ENCODE measurements around the gene EDC3. TPM values are rescaled to one million over a fixed set of nuclear protein-coding genes. Genes with fewer than 3 reads are reported as not detected.

The EDC3 gene
- total RNA-seq, 3 donors from 2014 or later = 52.2 to 57.1 (median 56.6) TPM

DNA sequence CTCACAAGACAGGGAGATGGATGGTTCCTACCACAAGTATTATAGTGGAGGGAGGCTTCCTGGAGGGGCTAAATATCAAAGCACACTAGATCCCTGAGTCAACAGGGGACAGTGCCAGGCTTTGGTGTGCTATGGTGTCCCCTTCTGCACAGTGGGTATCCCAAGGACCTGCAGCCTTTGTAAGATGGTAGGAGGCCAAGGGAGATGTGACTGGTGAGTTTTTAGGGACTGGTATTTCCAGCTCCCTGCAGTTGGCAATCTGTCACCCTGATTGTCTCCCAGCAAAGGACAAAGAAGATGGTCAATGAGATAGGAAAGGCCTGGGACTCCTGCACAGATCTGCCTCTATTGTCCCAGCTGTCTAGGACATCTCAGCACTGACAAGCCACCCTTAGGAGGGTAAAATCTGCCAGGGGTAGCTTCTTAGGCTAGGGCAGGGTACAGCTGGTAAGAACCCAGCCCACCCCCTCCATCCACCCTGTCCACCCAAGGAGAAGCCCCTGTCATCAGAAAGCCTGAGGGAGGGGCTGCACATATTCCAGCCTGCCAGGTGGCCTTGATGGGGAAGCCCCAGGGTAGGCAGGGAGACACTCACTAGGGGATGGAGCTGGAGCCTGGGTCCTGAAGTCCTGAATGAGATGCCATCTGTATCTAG lies 28.9 kb upstream of the EDC3 start:
- H3K4me3 Mint-ChIP-seq = peak overlapping the region; percentile 73
- ATAC-seq (no peak), DNase-seq (no peak)
- H3K4me1 Mint-ChIP-seq (ENCODE audit: low read depth) = peaks cover 8% of the 10 kb centered on the region
- H3K36me3 Mint-ChIP-seq (ENCODE audit: insufficient read depth) = no peaks in the 10 kb centered on the region
- H3K27me3 Mint-ChIP-seq (ENCODE audit: low read depth) = peaks cover 7% of the 10 kb centered on the region
- H3K9me3 Mint-ChIP-seq = no peaks in the 10 kb centered on the region

DNA sequence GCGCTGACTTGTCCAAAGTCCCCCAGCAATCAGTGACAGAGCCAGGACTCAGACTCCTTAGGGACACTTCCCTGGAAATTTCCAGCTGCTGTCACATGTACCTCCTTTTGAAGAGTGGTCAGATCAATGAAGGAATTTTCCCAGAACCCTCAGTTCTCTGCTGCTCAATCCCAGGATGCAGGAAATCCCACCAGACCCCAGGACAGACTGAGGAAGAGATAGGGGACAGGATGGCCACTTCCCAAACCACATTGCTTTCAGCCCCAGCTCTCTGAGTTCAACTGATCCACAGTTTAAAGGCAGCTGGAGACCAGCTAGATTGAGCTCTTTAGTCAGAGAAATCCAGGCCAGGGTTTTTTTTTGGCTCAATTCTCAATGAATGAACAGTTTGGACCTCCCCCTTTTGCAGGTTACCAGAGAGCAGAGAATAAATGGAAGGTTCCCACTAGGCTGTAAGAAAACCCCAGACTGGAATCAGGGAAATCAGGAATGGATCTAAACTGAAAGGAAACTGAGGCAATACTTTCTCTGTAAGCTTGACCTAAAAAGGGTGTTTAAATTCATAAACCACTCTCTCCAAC lies 28.0 kb upstream of the EDC3 start:
- Mint-ChIP-seq H3K36me3 (ENCODE audit: insufficient read depth) (no peaks in the 10 kb centered on the region), H3K27me3 (ENCODE audit: low read depth) (peaks cover 6% of the 10 kb centered on the region), H3K4me1 (ENCODE audit: low read depth) (peaks cover 8% of the 10 kb centered on the region), H3K4me3 (no peak overlapping the region), H3K9me3 (no peaks in the 10 kb centered on the region)
- no peak for DNase-seq
- peak; percentile 34 for ATAC-seq

DNA sequence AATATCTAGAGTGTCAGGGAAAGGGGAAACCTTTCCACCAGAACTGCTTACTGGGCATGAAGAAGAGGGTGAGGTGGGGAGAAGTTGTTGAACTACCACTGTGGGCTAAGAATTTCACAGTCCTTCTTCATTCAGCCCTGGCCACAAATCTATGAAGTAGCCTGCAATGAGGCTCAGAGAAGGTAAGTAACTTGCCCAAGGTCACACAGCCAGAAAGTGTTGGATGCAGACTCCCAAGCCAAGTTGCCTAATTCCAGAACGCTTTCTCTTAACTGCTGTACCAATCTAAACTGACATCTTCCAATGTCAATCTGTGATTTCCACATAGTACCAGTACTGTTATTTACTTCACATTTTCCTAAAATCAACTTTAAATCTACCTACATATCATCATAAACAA lies 27.4 kb upstream of the EDC3 start:
- H3K36me3 Mint-ChIP-seq (ENCODE audit: insufficient read depth) = no peaks in the 10 kb centered on the region
- peaks cover 6% of the 10 kb centered on the region for H3K27me3 Mint-ChIP-seq (ENCODE audit: low read depth)
- no peaks in the 10 kb centered on the region for H3K9me3 Mint-ChIP-seq
- no peak for DNase-seq
- peaks cover 8% of the 10 kb centered on the region for H3K4me1 Mint-ChIP-seq (ENCODE audit: low read depth)
- no peak overlapping the region for H3K4me3 Mint-ChIP-seq
- ATAC-seq = no peak

DNA sequence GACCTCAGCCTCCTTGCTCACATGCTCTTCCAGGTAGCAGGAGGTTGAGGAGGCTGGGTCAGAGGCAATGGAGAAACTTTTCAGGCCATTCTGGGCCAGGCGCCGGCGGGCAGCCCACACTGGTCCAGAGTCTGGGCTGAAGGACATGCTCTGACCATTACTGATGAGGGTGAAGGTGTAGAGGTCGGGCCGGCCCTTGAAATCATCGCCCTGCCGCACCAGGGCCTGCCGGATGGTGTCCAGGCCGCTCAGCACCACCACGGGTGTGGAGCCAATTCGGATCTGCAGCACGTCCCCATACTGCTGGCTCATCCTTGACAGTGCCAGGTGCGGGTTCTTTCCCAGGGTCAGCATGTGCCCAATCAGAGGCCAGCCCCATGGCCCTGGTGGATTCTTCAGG lies 26.8 kb upstream of the EDC3 start:
- no peak overlapping the region for H3K4me3 Mint-ChIP-seq
- H3K9me3 Mint-ChIP-seq = no peaks in the 10 kb centered on the region
- ATAC-seq (no peak), DNase-seq (no peak)
- peaks cover 6% of the 10 kb centered on the region for H3K27me3 Mint-ChIP-seq (ENCODE audit: low read depth)
- H3K4me1 Mint-ChIP-seq (ENCODE audit: low read depth) = peaks cover 8% of the 10 kb centered on the region
- H3K36me3 Mint-ChIP-seq (ENCODE audit: insufficient read depth) = no peaks in the 10 kb centered on the region

DNA sequence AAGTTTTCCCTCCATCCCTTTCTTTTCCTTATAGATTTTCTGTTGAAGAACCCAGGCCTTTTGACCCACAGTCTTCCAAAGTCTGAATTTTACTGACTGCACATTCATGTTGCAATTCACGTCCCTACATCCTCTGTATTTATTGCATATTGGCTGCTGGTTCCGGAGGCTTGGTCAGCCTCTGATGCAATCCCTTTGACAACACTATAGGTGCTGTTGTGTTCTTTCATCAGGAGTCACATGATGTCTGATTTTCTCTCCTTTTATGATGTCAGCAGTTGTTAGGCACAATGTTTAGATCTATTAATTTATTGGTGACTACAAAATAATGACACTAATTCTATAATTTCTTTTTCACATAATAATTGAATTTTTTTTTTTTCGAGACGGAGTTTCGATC lies 20.8 kb upstream of the EDC3 start:
- Mint-ChIP-seq H3K27me3 (ENCODE audit: low read depth) (no peaks in the 10 kb centered on the region), H3K9me3 (no peaks in the 10 kb centered on the region), H3K36me3 (ENCODE audit: insufficient read depth) (no peaks in the 10 kb centered on the region), H3K4me3 (no peak overlapping the region), H3K4me1 (ENCODE audit: low read depth) (no peaks in the 10 kb centered on the region)
- DNase-seq (no peak), ATAC-seq (no peak)

DNA sequence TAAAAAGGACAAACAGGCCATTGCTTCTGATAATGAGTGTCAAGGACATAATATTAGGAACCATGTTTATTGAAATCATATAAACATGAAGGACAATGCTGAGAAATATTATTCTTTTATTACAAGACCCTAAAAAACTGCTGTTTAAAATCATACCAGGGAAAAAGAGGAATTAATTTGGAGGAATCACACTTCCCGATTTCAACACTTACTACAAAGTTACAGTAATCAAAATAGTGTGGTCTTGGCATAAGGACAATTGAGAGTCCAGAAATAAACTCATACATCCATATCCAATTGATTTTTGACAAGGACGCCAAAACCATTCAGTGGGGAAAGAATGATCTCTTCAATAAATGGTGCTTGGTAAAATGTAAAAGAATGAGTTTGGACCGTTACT lies 16.5 kb upstream of the EDC3 start:
- Mint-ChIP-seq H3K36me3 (ENCODE audit: insufficient read depth) (no peaks in the 10 kb centered on the region), H3K4me1 (ENCODE audit: low read depth) (peaks cover 5% of the 10 kb centered on the region), H3K9me3 (no peaks in the 10 kb centered on the region), H3K4me3 (no peak overlapping the region), H3K27me3 (ENCODE audit: low read depth) (peaks cover 3% of the 10 kb centered on the region)
- DNase-seq = no peak
- ATAC-seq = no peak

DNA sequence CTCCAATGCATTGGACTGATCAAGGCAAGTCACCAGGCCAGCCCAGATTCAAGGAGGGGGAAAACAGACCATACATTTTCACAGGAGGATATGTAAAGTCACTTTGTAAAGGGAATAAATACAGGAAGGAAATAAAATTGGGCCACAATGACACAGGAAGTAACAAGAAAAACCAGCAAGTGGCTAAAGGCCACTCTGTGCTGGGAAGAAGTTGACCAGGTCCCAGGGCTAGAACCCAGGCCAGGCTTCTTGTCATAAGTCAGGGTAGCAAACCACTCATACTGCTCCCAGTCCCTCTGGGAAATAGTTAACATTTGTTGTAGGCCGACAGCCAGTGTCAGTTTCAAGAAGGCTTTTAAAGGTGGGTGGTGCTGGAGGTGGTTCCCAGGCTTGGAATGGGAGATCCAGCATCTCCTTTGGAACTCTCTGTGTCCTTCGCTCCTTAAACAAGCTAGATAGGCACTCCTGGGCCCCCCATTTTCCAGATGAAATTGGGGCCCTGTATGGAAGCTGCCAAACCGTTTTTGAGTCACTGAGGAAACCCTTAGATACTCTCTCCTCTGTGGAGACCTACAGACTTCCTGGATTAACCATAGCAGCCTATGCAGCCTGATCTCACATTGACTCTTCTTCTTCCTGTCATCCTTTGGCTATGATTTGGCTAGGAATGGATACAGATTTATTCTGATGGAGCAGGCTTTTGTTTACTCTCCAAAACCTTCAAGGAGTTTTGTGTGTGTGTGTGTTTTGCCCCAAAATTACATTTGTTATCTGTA lies 14.7 kb upstream of the EDC3 start:
- Mint-ChIP-seq H3K9me3 (no peaks in the 10 kb centered on the region), H3K36me3 (ENCODE audit: insufficient read depth) (no peaks in the 10 kb centered on the region), H3K4me3 (no peak overlapping the region), H3K4me1 (ENCODE audit: low read depth) (peaks cover 5% of the 10 kb centered on the region), H3K27me3 (ENCODE audit: low read depth) (peaks cover 9% of the 10 kb centered on the region)
- no peak for DNase-seq
- ATAC-seq = no peak

DNA sequence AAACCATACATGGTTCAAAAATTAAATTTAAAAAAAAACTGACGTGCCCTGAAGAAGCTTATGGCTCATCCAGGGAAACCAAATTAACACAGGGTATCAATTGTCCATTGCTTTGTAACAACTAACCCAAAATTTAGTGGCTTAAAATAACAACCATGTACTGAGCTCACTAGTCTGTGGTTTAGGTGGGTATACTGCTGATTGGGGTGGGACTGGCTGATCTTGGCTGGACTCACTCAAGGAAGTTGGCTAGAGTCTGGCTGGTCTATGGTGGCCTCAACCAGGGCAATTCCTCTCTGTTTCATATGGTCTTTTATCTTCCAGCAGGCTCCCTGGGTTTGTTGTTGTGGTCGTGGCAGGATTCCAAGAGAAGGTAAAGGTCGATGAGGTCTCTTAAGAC lies 14.1 kb upstream of the EDC3 start:
- no peak overlapping the region for H3K4me3 Mint-ChIP-seq
- peaks cover 9% of the 10 kb centered on the region for H3K27me3 Mint-ChIP-seq (ENCODE audit: low read depth)
- H3K36me3 Mint-ChIP-seq (ENCODE audit: insufficient read depth) = no peaks in the 10 kb centered on the region
- ATAC-seq (no peak), DNase-seq (no peak)
- no peaks in the 10 kb centered on the region for H3K9me3 Mint-ChIP-seq
- H3K4me1 Mint-ChIP-seq (ENCODE audit: low read depth) = peaks cover 5% of the 10 kb centered on the region

DNA sequence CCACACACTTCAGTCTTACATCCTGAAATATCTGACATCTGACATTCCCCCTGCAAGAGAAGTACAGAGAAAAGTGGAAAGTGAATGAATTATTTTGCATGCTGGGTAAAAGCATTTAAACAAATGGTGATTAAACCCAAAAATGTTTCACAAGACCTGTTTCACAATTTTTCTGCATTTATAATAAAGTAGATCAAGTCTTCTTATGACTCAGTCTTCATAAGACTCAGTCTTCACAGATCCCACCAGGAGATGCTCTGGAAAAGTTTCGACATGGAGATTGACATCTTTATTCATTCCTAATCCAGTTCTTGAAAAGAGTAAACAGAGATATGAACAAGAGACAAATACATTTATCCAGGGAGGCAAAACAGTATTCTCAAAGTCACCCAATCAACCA lies 13.2 kb upstream of the EDC3 start:
- peaks cover 5% of the 10 kb centered on the region for H3K4me1 Mint-ChIP-seq (ENCODE audit: low read depth)
- ATAC-seq (no peak), DNase-seq (no peak)
- H3K27me3 Mint-ChIP-seq (ENCODE audit: low read depth) = peaks cover 9% of the 10 kb centered on the region
- no peaks in the 10 kb centered on the region for H3K36me3 Mint-ChIP-seq (ENCODE audit: insufficient read depth)
- no peaks in the 10 kb centered on the region for H3K9me3 Mint-ChIP-seq
- H3K4me3 Mint-ChIP-seq = no peak overlapping the region

DNA sequence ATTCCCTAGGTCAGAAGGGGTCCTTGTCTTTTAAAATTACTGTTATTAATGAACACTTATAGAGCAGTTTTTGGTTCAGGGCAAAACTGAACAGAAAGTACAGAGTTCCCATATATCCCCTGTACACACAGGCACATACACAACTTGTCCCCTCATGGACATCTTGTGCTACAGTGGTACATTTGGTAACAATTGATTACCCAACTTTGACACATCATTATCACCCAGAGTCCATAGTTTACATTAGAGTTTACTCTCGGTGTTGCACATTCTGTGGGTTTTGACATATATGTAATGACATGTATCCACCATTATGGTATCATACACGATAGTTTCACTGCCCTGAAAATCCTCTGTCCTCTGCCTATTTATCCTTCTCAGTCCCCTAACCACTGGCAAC lies 984 bp upstream of the EDC3 start:
- Mint-ChIP-seq H3K4me3 (peak overlapping the region; percentile 100), H3K9me3 (no peaks in the 10 kb centered on the region), H3K36me3 (ENCODE audit: insufficient read depth) (peaks cover 2% of the 10 kb centered on the region), H3K27me3 (ENCODE audit: low read depth) (peaks cover 6% of the 10 kb centered on the region), H3K4me1 (ENCODE audit: low read depth) (peaks cover 34% of the 10 kb centered on the region)
- DNase-seq (no peak), ATAC-seq (no peak)

DNA sequence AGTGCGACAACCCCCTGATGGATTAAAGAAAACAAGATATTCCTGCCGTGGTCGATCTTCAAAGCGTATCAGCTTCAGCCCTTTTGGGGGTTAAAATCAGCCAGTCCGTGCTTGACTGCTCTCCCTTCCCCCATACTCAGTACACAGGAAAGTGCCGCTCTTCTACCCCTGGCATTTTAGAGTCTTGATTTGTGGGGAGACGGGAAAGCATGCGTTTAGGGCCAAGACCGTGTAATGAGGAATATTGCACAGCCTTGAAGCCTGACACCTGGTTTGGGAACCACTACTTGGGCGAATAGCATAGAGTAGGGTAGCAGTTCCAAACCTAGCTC lies 540 bp upstream of the EDC3 start:
- H3K27me3 Mint-ChIP-seq (ENCODE audit: low read depth) = peaks cover 3% of the 10 kb centered on the region
- peak in 1 of 2 donors; percentile 25 for ATAC-seq

DNA sequence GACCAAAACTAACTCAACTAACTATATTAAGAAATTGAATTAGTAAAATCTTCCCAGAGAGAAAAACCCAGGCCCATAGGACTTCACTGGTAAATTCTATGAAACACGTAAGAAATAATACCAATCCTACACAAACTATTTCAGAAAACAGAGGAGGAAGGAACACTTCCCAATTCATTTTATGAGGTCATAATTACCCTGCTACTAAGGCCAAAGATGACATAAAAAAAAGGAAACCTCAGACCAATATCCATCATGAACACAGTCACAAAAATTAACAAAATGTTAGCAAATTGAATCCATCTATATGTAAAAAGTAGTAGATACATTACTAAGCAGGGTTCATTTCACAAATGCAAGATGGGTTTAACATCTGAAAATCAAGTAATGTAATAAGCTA lies 3.5 kb downstream of the EDC3 start:
- no peaks in the 10 kb centered on the region for H3K9me3 Mint-ChIP-seq
- no peaks in the 10 kb centered on the region for H3K27me3 Mint-ChIP-seq (ENCODE audit: low read depth)
- peaks cover 36% of the 10 kb centered on the region for H3K4me1 Mint-ChIP-seq (ENCODE audit: low read depth)
- DNase-seq = no peak
- ATAC-seq = no peak
- H3K36me3 Mint-ChIP-seq (ENCODE audit: insufficient read depth) = peaks cover 6% of the 10 kb centered on the region
- no peak overlapping the region for H3K4me3 Mint-ChIP-seq

More for the DNA sequence above, 540 bp upstream of the EDC3 start:
- no peaks in the 10 kb centered on the region for H3K9me3 Mint-ChIP-seq
- peaks cover 34% of the 10 kb centered on the region for H3K4me1 Mint-ChIP-seq (ENCODE audit: low read depth)
- peak overlapping the region; percentile 100 for H3K4me3 Mint-ChIP-seq
- peaks cover 2% of the 10 kb centered on the region for H3K36me3 Mint-ChIP-seq (ENCODE audit: insufficient read depth)
- no peak for DNase-seq

DNA sequence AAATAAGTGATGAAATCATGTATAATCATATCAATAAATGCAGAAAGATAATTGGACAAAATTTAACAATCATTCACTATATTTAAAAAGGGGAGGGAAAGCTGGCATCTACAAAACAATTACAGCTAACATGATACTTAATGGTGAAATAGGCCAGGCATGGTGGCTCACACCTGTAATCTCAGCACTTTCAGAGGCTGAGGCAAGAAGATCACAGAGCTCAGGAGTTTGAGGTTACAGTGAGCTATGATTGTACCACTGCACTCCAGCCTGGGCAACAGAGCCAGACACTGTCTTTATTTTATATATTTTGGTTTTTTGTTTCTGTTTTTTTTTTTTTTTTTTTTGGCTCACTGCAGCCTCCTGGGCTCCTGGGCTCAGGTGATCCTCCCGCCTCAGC lies 12.1 kb downstream of the EDC3 start:
- no peak for ATAC-seq

DNA sequence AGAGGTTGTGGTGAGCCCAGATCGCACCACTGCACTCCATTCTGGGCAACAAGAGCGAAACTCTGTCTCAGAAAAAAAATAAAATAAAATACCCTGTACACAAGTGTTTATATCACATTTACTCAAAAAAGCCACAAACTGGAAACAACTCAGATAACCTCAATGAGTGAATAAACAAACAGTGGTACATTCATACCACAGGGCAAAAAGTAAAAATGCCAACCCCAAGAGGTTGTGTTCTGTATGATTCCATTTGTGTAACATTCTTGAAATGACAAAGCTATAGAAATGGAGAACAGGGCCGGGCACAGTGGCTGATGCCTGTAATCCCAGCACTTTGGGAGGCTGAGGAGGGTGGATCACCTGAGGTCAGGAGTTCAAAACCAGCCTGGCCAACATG lies 12.9 kb downstream of the EDC3 start:
- no peak for DNase-seq
- no peaks in the 10 kb centered on the region for H3K27me3 Mint-ChIP-seq (ENCODE audit: low read depth)
- H3K4me3 Mint-ChIP-seq = no peak overlapping the region
- H3K36me3 Mint-ChIP-seq (ENCODE audit: insufficient read depth) = peaks cover 8% of the 10 kb centered on the region
- no peak for ATAC-seq
- H3K9me3 Mint-ChIP-seq = no peaks in the 10 kb centered on the region
- H3K4me1 Mint-ChIP-seq (ENCODE audit: low read depth) = peaks cover 5% of the 10 kb centered on the region

More for the DNA sequence above, 12.1 kb downstream of the EDC3 start:
- H3K4me1 Mint-ChIP-seq (ENCODE audit: low read depth) = peaks cover 5% of the 10 kb centered on the region
- no peaks in the 10 kb centered on the region for H3K27me3 Mint-ChIP-seq (ENCODE audit: low read depth)
- no peak for DNase-seq
- no peaks in the 10 kb centered on the region for H3K9me3 Mint-ChIP-seq
- peaks cover 8% of the 10 kb centered on the region for H3K36me3 Mint-ChIP-seq (ENCODE audit: insufficient read depth)
- no peak overlapping the region for H3K4me3 Mint-ChIP-seq

DNA sequence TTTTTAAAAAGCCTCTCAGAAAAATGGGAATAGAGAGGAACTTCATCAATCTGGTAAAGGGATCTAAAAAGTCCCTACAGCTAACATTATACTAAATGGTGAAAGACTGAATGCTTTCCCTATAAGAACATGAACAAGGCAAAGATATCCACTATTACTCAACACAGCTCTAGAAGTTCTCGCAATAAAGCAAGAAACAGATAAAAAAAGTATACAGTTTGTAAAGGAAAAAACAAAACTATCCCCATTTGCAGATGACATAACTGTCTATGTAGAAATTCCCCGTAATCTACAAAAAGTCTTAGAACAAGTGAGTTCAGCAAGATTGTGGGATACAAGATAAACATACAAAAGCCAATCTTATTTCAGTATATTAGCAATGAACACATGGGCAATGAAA lies 15.4 kb downstream of the EDC3 start:
- Mint-ChIP-seq H3K4me3 (no peak overlapping the region), H3K4me1 (ENCODE audit: low read depth) (peaks cover 6% of the 10 kb centered on the region), H3K27me3 (ENCODE audit: low read depth) (no peaks in the 10 kb centered on the region), H3K9me3 (no peaks in the 10 kb centered on the region), H3K36me3 (ENCODE audit: insufficient read depth) (peaks cover 7% of the 10 kb centered on the region)
- DNase-seq (no peak), ATAC-seq (no peak)
